Fibroblast of villous mesenchyme (primary cell): ENCODE results near the gene MS4A15. TPM values are rescaled to one million over a fixed set of nuclear protein-coding genes. Genes with fewer than 3 reads are reported as not detected.

Source experiments
- DNase-seq: peaks from one replicate; pipeline ENCODE4 v3.0.0-alpha.2; 2010; ENCODE audit warnings: low read depth
- H3K4me3 ChIP-seq: 2 replicates; pipeline ENCODE4 v1.5.1; 2011; ENCODE audit warnings: low read depth, mild to moderate bottlenecking, low read length
- total RNA-seq: library from RNA; depleted of rRNA; stranded (reverse); fragments of >200 nt; gene quantifications from 2 replicates; pipeline ENCODE4 v1.2.3, GENCODE V29; 2012
- TF ChIP-seq, protein P1 (sequence below): IDR thresholded peaks from 2 replicates; pipeline ENCODE4 v1.5.1; 2012; ENCODE audit warnings: low read depth, mild to moderate bottlenecking, low read length; ENCODE audit not compliant: insufficient read depth

Gene MS4A15
- total RNA-seq, 1 donor: not detected

DNA sequence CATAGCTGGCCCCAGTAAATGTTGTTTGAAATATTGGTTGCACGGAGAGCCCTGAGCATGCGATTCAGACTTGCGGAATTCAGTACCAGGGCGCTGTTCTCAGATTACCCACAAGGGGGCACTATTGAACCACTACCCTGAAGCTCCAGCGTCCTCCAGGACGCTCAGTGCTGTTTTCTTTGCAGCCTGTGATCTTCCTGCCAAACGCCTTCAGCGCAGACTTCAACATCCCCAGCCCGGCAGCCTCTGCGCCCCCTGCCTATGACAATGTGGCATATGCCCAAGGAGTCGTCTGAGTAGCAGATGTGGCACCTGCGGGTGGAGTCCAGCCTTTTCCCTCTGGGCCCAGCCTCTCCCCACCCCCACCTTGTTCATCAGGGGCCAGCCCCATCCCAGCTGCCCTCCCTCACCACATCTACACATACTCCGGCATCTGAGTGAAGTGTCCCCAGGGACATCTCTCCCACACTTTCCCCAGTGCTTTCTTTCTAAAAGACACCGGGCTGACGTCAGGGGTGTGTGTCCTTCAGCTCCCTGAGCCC lies 18.8 kb downstream of the MS4A15 start:
- no peak overlapping the region for H3K4me3 ChIP-seq
- peak; percentile 89 for DNase-seq
- TF ChIP-seq, protein P1, sequence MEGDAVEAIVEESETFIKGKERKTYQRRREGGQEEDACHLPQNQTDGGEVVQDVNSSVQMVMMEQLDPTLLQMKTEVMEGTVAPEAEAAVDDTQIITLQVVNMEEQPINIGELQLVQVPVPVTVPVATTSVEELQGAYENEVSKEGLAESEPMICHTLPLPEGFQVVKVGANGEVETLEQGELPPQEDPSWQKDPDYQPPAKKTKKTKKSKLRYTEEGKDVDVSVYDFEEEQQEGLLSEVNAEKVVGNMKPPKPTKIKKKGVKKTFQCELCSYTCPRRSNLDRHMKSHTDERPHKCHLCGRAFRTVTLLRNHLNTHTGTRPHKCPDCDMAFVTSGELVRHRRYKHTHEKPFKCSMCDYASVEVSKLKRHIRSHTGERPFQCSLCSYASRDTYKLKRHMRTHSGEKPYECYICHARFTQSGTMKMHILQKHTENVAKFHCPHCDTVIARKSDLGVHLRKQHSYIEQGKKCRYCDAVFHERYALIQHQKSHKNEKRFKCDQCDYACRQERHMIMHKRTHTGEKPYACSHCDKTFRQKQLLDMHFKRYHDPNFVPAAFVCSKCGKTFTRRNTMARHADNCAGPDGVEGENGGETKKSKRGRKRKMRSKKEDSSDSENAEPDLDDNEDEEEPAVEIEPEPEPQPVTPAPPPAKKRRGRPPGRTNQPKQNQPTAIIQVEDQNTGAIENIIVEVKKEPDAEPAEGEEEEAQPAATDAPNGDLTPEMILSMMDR: peak; percentile 91

DNA sequence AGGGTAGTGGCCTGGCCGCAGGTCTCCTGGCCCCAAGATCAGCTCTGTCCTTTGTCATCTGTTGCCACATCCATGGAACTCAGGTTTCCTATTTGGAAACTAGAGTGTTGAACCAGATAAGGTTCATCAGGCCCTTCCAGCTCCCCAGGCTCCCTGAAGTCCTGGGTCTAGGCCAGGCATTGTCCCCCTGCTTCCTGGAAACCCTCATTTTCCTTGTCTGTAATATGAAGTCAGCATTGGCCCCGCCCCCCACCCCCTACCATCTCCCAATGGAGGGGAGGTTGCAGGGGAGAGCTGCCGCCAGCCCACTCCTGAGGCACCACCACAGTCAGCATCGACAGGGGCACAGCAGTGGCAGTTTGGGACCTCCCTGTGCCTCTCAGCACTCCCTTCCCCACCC lies 19.5 kb downstream of the MS4A15 start:
- DNase-seq: no peak
- no peak overlapping the region for H3K4me3 ChIP-seq
- TF ChIP-seq, protein P1: no peak

DNA sequence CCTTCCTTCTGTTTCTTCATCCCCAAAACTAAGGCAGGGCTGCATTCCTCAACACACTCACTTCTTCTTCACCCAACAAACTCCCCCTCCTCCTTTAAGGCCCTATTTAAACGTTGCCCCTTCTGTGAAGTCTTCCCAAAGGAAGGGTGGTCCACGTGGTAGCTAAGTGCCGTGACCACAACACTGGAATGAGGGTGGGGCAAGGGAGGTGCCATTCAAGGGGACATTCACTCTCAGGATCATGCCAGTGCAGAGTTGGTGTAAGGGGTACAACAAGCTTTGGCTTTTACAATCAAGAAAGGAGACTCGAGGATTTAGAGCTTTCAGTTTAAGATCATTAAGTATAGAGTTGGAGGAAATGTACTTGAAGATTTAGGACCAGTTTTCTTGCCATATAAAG lies 20.4 kb downstream of the MS4A15 start:
- H3K4me3 ChIP-seq: no peak overlapping the region
- TF ChIP-seq, protein P1: no peak
- DNase-seq: no peak

DNA sequence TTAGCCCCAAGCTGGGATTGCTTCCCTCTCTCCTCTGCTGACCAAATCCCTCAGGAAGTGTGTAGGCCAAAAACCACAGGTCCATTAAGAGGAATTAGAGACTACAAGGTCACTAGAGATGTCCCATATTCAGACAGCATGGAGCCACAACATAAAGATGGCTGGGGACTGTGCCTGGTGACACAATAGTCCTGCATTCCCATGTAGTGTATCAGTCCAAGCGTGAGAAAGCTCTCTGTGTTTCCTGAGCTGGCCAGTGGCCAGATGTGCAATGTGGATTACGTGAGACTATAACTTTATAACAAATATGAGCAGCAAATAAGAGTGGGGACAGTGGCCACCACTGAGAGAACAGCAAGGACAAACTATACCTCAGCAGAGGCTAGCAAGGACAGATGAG lies 20.9 kb downstream of the MS4A15 start:
- no peak overlapping the region for H3K4me3 ChIP-seq
- peak; percentile 70 for DNase-seq

DNA sequence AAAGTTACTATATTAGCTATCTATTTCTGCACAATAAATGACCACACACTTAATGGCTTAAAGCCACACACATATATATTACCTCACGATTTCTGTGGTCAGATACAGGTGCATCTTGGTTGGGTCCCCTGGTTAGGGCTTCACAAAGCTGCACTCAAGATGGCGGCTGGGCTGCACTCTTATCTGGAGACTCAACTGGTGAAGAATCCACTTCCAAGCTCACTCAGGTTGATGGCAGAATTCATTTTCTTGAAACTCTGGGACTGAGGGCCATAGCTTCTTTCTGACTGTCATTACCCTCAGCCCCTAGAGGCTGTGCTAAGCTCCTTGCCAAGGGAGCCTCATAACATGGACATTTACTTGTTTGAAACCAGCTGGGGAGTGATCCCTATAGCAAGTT lies 23.4 kb downstream of the MS4A15 start:
- TF ChIP-seq, protein P1: no peak
- H3K4me3 ChIP-seq: no peak overlapping the region
- DNase-seq: no peak

More for the DNA sequence above, 20.9 kb downstream of the MS4A15 start:
- TF ChIP-seq, protein P1: no peak

DNA sequence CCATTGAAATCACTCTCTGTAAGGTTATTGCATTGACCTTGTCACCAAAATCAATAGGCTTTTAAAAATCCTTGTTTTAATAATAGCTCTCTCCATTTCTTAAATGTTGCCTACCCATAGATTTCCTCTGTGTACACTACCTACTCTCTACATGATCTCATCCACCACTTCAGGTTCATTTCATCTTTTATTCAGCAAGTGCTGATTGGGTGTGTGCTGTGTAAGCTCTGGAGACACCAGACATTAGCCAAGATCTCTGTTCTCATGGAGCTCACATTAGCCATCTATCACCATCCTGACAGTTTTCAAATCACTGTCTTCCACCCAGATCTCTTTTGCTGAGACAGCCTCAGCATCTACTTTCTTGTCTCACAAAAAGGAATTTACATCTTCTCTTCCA lies 24.1 kb downstream of the MS4A15 start:
- no peak for DNase-seq
- H3K4me3 ChIP-seq: no peak overlapping the region
- TF ChIP-seq, protein P1: no peak
